Measurements from ENCODE around the gene SMAD2. TPM values are rescaled to one million over a fixed set of nuclear protein-coding genes. Genes with fewer than 3 reads are reported as not detected.

SMAD2 gene
- total RNA-seq, 1 donor from 2014 or later = 353 TPM

DNA sequence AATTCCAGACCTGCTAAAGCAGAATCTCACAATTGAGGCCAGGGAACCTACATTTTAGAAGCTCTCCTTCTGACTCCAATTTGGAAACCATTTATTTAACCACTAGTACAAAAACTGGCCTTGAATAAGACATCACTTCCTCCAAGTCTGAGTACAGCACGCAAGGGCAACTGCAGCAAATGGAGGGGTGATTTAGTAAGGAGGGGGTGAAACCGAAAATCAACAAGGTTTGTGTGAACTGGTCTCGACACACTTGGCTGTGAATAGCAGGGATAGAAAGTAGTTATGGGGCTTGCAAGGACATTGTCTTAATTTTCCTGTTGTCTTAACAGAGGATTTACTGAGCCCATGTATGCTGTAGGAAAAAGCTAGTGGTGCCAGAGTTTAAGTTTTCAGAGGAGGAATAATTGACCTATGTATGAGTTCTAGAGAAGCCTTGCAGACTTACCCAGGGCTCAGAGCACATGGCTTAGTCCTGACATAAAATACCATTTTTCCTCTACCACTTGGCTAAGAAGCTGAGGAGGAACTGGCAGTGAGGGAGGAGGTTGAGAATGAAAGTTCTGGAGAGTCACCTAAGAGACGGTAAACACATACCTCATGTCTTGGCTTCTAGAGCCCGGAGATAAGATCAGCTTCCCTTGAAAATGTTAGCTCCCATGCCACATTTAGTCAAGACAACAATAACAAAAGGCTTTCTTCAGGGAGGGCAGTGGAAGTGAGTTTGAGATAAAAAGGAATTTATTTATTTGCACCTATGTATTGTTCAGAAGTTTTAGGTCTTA is 114.8 kb downstream of the SMAD2 start:
- DNase-seq (ENCODE audit: low spot score) = no peak
- H3K4me3 Mint-ChIP-seq (ENCODE audit: low read depth) = no peak overlapping the region
- peaks cover 39% of the 10 kb centered on the region for H3K36me3 Mint-ChIP-seq (ENCODE audit: low read depth)
- intact Hi-C loops (cut with micrococcal nuclease) = no loop called here
- no peaks in the 10 kb centered on the region for H3K9me3 Mint-ChIP-seq
- no peaks in the 10 kb centered on the region for H3K27me3 Mint-ChIP-seq (ENCODE audit: low read depth)
- H3K27ac Mint-ChIP-seq = peak overlapping the region; percentile 28
- no peaks in the 10 kb centered on the region for H3K4me1 Mint-ChIP-seq (ENCODE audit: low read depth)

DNA sequence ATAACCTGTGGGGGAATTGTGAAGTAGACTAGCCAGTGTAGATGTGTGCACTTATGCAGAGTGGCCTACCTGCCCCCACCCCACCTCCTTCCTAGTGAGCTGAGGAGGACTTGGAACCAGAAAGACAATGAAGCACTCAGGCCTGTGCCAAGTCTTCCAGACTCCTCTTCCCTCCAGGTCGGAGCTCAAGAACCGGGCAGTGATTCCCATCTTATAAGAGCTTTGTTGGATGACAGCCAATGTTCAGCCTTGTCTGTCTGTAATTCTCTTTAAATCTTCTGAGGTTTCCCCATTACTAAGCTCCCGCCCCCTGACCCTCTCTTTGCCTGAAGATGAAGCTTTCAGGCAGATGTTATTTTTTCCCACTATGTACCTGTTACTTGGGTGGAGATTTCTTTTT is 121.0 kb downstream of the SMAD2 start:
- DNase-seq (ENCODE audit: low spot score) = no peak
- Mint-ChIP-seq H3K27ac (no peak overlapping the region), H3K27me3 (ENCODE audit: low read depth) (no peaks in the 10 kb centered on the region), H3K9me3 (no peaks in the 10 kb centered on the region), H3K4me3 (ENCODE audit: low read depth) (no peak overlapping the region), H3K36me3 (ENCODE audit: low read depth) (peaks cover 25% of the 10 kb centered on the region), H3K4me1 (ENCODE audit: low read depth) (no peaks in the 10 kb centered on the region)
- intact Hi-C loops (cut with micrococcal nuclease) = no loop called here

DNA sequence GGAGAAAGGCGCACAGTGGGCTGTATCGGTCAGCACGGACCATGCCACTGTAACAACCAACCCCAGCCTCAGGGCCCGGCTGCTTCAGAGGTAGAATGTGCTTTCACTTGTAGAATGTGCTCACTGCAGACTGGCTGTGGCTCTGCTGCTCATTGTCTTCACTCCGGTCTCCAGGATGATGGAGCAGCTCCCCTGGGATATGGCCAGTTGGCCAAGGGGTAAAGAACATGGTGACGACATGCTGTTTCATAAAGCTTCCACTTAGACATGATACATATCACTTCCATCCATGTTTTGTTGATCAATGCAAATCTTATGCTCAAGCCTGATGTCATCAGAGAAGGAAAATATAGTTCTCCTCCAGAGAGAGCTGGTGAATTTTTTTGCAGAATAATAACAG is 127.7 kb downstream of the SMAD2 start:
- Mint-ChIP-seq H3K27ac (no peak overlapping the region), H3K27me3 (ENCODE audit: low read depth) (peaks cover 6% of the 10 kb centered on the region), H3K36me3 (ENCODE audit: low read depth) (no peaks in the 10 kb centered on the region), H3K9me3 (no peaks in the 10 kb centered on the region), H3K4me3 (ENCODE audit: low read depth) (no peak overlapping the region), H3K4me1 (ENCODE audit: low read depth) (no peaks in the 10 kb centered on the region)
- intact Hi-C loops (cut with micrococcal nuclease) = no loop called here
- DNase-seq (ENCODE audit: low spot score) = no peak

DNA sequence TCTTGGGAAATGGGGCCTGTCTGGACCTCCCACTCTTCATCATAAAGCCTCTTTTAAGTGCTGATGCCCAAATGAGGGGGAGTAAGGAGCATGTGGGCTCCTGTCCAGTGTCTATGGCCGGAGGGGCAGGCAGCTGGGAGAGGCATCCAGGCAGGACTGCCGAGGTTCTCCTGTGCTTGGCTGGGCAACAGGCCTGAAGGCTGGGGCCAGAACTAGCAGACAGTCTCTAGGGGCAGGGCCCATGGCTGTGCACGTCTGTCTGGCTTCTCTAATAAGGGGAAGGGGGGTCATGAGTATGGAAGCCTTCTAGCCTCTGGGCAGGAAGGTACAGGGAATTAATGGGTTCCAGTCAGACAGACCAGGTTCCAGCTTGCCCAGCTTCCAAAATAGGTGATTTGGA is 128.6 kb downstream of the SMAD2 start:
- no peak overlapping the region for H3K27ac Mint-ChIP-seq
- no peak overlapping the region for H3K4me3 Mint-ChIP-seq (ENCODE audit: low read depth)
- no peaks in the 10 kb centered on the region for H3K36me3 Mint-ChIP-seq (ENCODE audit: low read depth)
- peaks cover 10% of the 10 kb centered on the region for H3K27me3 Mint-ChIP-seq (ENCODE audit: low read depth)
- intact Hi-C loops (cut with micrococcal nuclease) = no loop called here
- H3K4me1 Mint-ChIP-seq (ENCODE audit: low read depth) = no peaks in the 10 kb centered on the region
- no peaks in the 10 kb centered on the region for H3K9me3 Mint-ChIP-seq
- DNase-seq (ENCODE audit: low spot score) = no peak

DNA sequence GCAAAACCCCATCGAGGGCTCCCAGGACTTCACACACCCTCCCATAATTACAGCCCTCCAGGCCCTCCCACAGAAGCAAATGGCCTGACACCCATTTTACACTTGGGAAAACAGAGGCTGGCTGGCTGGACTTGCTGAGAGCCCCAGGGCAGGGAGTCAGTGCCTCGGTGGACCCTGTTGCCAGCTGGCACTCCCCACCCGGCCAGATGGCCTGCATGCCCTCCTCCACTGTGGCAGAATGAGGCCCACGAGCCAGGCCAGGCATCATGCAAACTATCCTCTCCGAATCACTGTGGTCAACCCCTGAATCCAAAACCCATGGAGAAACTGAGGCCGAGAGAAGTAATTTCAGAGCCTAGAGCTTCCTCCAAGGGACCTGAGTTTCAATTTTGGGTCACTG is 129.7 kb downstream of the SMAD2 start:
- no peaks in the 10 kb centered on the region for H3K9me3 Mint-ChIP-seq
- H3K36me3 Mint-ChIP-seq (ENCODE audit: low read depth) = no peaks in the 10 kb centered on the region
- no peaks in the 10 kb centered on the region for H3K4me1 Mint-ChIP-seq (ENCODE audit: low read depth)
- intact Hi-C loops (cut with micrococcal nuclease) = no loop called here
- no peak overlapping the region for H3K27ac Mint-ChIP-seq
- DNase-seq (ENCODE audit: low spot score) = no peak
- H3K4me3 Mint-ChIP-seq (ENCODE audit: low read depth) = no peak overlapping the region
- peaks cover 10% of the 10 kb centered on the region for H3K27me3 Mint-ChIP-seq (ENCODE audit: low read depth)

DNA sequence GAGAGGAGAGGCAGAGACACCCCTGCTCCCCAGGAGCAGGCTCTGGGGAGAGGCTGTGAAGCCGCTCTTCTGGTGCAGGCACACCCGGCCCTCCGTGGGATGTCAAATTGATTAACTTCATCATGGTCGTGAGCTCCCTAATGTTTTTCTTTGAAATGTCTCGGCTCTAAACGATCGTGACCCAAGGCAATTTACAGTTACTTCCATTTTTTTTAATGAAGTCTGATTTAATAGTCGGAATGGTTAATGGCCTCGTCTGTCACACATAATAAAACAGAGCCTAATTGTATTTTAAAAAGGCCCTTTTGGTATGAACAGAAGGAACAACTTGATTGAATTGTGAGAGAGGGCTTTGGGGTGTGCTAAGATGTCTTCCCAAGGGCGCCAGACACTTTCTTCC is 130.2 kb downstream of the SMAD2 start:
- Mint-ChIP-seq H3K9me3 (no peaks in the 10 kb centered on the region), H3K4me3 (ENCODE audit: low read depth) (no peak overlapping the region), H3K36me3 (ENCODE audit: low read depth) (no peaks in the 10 kb centered on the region), H3K27ac (no peak overlapping the region), H3K4me1 (ENCODE audit: low read depth) (no peaks in the 10 kb centered on the region), H3K27me3 (ENCODE audit: low read depth) (peaks cover 12% of the 10 kb centered on the region)
- intact Hi-C loops (cut with micrococcal nuclease) = no loop called here
- no peak for DNase-seq (ENCODE audit: low spot score)

DNA sequence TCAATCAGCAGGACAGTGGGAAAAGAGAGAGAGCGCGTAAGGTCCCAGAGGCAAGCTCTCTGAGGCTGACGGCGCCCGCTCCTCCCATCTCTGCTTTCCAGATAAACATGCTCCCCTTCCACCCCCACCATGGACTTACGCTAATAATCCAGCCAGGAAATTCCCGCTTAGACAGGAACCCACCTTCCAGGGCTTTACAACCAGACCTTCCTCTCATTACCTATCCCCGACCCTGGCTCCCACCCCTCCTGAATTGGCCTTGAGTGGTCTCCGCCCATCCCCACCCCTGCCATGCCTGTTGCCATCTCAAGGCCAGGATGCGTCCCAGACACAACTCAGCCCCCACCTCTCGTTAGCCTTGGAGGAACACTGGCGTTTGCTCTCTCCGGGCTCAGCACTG is 131.1 kb downstream of the SMAD2 start:
- Mint-ChIP-seq H3K4me1 (ENCODE audit: low read depth) (no peaks in the 10 kb centered on the region), H3K36me3 (ENCODE audit: low read depth) (no peaks in the 10 kb centered on the region), H3K27ac (no peak overlapping the region), H3K4me3 (ENCODE audit: low read depth) (no peak overlapping the region), H3K9me3 (no peaks in the 10 kb centered on the region), H3K27me3 (ENCODE audit: low read depth) (peaks cover 12% of the 10 kb centered on the region)
- intact Hi-C loops (cut with micrococcal nuclease) = no loop called here
- DNase-seq (ENCODE audit: low spot score) = no peak

DNA sequence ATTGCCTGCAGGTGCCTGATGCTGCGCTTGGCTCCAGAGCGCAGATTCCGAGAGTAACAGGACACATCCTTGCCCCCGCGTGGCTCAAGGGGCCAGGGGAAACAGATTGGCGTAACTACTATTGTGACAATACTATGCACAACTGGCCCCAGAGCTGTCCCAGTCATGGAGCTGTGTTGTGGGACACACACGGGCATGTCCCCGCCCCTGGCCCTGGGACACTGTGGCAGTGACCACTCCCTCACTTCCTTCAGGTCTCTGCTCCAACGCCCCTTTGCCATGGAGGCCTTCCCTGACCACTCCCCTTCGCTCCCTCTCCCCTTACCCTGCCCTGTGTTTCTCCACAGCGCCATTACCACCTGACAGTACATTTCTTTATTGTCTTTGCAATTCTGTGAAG is 132.1 kb downstream of the SMAD2 start:
- Mint-ChIP-seq H3K9me3 (no peaks in the 10 kb centered on the region), H3K27me3 (ENCODE audit: low read depth) (peaks cover 15% of the 10 kb centered on the region), H3K27ac (no peak overlapping the region), H3K4me3 (ENCODE audit: low read depth) (no peak overlapping the region), H3K4me1 (ENCODE audit: low read depth) (no peaks in the 10 kb centered on the region), H3K36me3 (ENCODE audit: low read depth) (no peaks in the 10 kb centered on the region)
- DNase-seq (ENCODE audit: low spot score) = no peak
- intact Hi-C loops (cut with micrococcal nuclease) = no loop called here

DNA sequence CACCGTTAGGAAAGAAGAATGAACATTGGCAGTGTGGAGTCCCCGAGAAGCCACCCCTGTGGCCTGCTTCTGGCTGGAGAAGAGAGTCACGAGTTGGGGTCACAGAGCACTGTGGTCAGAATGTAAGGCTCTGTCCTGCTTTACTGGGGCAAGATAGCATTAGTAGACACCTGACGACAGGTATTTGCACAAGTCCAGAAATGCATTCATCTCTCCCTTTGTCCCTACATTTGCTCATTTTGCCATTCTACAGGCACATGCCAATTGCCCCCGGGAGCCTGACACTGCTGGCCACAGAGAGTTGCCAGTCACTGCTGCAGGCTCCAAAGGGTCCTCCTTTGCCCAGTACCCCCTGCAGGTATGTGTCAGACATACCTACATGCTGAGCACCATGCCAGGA is 133.3 kb downstream of the SMAD2 start:
- no peak overlapping the region for H3K4me3 Mint-ChIP-seq (ENCODE audit: low read depth)
- no peaks in the 10 kb centered on the region for H3K9me3 Mint-ChIP-seq
- intact Hi-C loops (cut with micrococcal nuclease) = no loop called here
- DNase-seq (ENCODE audit: low spot score) = no peak
- peaks cover 16% of the 10 kb centered on the region for H3K27me3 Mint-ChIP-seq (ENCODE audit: low read depth)
- no peaks in the 10 kb centered on the region for H3K36me3 Mint-ChIP-seq (ENCODE audit: low read depth)
- no peaks in the 10 kb centered on the region for H3K4me1 Mint-ChIP-seq (ENCODE audit: low read depth)
- H3K27ac Mint-ChIP-seq = no peak overlapping the region

DNA sequence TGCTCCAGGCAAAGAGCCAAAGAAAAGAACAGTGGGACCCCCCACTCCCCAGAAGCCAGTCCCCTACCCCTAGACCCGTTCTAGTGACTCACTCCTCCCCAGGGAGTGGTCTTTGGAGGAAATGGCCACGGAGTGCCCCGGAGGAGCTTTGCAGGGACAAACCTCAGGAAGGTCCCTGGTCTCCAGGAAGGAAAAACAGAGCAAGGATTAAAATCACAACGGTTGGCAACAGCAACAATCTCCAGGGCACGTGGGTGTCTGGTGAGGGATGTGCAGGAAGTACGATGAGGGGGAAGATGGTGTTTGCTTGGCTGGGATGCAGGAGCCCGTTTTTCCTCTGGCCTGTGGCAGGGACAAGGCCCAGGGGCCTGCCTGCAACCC is 135.0 kb downstream of the SMAD2 start:
- no peak overlapping the region for H3K27ac Mint-ChIP-seq
- H3K4me3 Mint-ChIP-seq (ENCODE audit: low read depth) = no peak overlapping the region
- no peaks in the 10 kb centered on the region for H3K4me1 Mint-ChIP-seq (ENCODE audit: low read depth)
- H3K9me3 Mint-ChIP-seq = no peaks in the 10 kb centered on the region
- intact Hi-C loops (cut with micrococcal nuclease) = no loop called here
- no peak for DNase-seq (ENCODE audit: low spot score)
- H3K27me3 Mint-ChIP-seq (ENCODE audit: low read depth) = peaks cover 20% of the 10 kb centered on the region
- no peaks in the 10 kb centered on the region for H3K36me3 Mint-ChIP-seq (ENCODE audit: low read depth)

DNA sequence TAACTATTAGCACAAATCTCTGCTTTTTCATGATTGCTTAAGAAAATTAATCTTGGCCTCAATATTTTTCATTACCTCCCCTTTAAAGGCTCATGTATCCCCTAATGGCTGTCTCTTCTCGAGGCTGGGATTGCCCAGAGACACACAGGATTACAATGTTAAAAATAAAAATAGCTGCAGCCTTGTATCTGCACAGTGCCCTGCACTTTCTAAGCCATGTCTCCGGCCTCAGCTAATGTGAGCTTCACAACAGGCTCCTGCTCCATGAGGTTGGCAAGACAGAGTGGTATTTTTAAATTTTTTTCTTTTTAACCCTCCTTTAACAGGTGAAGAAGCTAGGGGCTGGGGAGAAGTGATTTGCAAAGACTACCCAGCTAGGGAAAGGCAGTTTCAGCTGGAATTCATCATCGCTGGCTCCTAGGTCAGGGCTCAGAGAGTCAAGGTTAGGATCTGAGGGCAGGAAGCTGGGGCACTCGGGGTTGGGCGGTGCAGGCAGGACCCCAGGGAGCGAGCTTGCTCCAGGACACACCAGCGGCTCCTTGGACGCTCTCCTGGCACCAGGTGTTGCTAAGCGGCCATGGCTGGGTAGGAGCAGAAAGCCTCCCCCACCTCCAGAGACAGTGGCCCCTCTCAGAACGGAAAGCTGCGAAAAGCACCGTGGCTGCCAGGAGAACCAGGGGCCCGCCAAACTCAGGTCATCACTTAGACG is 135.6 kb downstream of the SMAD2 start:
- intact Hi-C loops (cut with micrococcal nuclease) = no loop called here
- H3K27me3 Mint-ChIP-seq (ENCODE audit: low read depth) = peaks cover 24% of the 10 kb centered on the region
- no peaks in the 10 kb centered on the region for H3K9me3 Mint-ChIP-seq

DNA sequence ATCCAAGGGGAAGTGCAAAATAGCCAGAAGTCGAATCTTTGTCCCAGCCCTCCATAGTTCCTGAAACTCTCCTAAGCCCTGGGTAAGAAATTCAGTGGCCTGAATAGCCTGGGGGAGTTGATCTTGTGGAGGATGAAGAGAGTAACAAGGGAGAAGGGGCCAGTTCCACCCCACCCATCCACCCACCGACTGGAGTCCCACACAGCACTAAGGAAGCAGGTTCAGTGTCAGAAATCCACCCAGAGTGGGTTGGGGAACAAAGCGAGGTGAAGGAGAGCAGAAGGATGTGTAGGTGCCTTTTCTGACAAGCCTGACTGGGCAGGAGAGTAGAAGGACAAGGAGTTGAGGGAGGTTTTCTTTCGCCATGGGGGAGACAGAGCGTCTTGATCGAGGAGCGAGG is 136.8 kb downstream of the SMAD2 start:
- no peak overlapping the region for H3K27ac Mint-ChIP-seq
- DNase-seq (ENCODE audit: low spot score) = no peak
- peaks cover 2% of the 10 kb centered on the region for H3K4me1 Mint-ChIP-seq (ENCODE audit: low read depth)
- no peaks in the 10 kb centered on the region for H3K9me3 Mint-ChIP-seq
- peaks cover 24% of the 10 kb centered on the region for H3K27me3 Mint-ChIP-seq (ENCODE audit: low read depth)
- no peaks in the 10 kb centered on the region for H3K36me3 Mint-ChIP-seq (ENCODE audit: low read depth)
- H3K4me3 Mint-ChIP-seq (ENCODE audit: low read depth) = no peak overlapping the region
- intact Hi-C loops (cut with micrococcal nuclease) = no loop called here

More for the DNA sequence above, 135.6 kb downstream of the SMAD2 start:
- peaks cover 2% of the 10 kb centered on the region for H3K4me1 Mint-ChIP-seq (ENCODE audit: low read depth)
- H3K27ac Mint-ChIP-seq = no peak overlapping the region
- H3K4me3 Mint-ChIP-seq (ENCODE audit: low read depth) = no peak overlapping the region
- no peaks in the 10 kb centered on the region for H3K36me3 Mint-ChIP-seq (ENCODE audit: low read depth)
- no peak for DNase-seq (ENCODE audit: low spot score)

DNA sequence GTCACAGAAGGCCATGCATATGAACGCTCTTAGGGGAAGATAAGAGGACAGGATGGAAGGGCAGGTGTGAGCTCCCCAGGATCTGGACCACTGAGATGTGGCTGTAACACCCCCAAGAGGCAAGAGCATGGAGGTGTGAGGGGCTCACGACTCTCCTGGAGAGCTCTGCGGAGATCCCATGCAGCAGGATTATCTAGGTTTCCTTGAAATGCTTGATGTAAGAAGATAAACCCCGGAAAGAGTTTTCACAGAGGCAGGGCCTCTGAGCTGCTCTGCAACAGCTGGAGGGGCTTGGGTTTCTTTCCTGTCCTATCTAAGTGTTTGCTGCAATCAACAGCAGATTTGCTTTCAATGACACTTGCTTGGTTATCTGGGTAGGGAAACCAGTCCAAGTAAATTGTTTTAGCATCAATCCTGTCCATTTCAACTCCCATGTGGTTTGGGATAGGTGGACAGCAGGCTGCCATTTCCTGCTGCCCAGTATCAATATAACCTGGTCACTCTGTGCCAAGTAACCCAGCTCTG is 138.9 kb downstream of the SMAD2 start:
- H3K36me3 Mint-ChIP-seq (ENCODE audit: low read depth) = no peaks in the 10 kb centered on the region
- DNase-seq (ENCODE audit: low spot score) = no peak
- peaks cover 2% of the 10 kb centered on the region for H3K4me1 Mint-ChIP-seq (ENCODE audit: low read depth)
- H3K9me3 Mint-ChIP-seq = no peaks in the 10 kb centered on the region
- no peak overlapping the region for H3K27ac Mint-ChIP-seq
- intact Hi-C loops (cut with micrococcal nuclease) = no loop called here
- no peak overlapping the region for H3K4me3 Mint-ChIP-seq (ENCODE audit: low read depth)
- peaks cover 25% of the 10 kb centered on the region for H3K27me3 Mint-ChIP-seq (ENCODE audit: low read depth)
